Measurements from ENCODE around the gene ZSCAN26.

- TF ChIP-seq CBFB (CRISPR knock-in tag; IDR thresholded peaks at IDR 0.05; ENCODE audit: low read depth) (no peak), CTCF (IDR thresholded peaks at IDR 0.05) (no peak), RELA (CRISPR knock-in tag; IDR thresholded peaks at IDR 0.05; ENCODE audit: borderline replicate concordance) (no peak), ATF3 (CRISPR knock-in tag; conservative IDR thresholded peaks at IDR 0.05) (no peak), STAT6 (CRISPR knock-in tag; conservative IDR thresholded peaks at IDR 0.05; ENCODE audit: low read depth) (no peak), E2F4 (CRISPR knock-in tag; IDR thresholded peaks at IDR 0.05; ENCODE audit: borderline replicate concordance, low read depth) (no peak), FOXK1 (CRISPR knock-in tag; IDR thresholded peaks at IDR 0.05) (no peak), ZNF138 (CRISPR knock-in tag; conservative IDR thresholded peaks at IDR 0.05) (no peak), TEAD1 (CRISPR knock-in tag; IDR thresholded peaks at IDR 0.05) (no peak), CREM (CRISPR knock-in tag; IDR thresholded peaks at IDR 0.05) (no peak)
Observed at GRCh38 chr6:28315628-28316027, 48.7 kb downstream of the ZSCAN26 start.

All from WTC11 (cell line).